AG04449 (cell line): Measurements from ENCODE around the gene DHX9.

Source experiments
- CTCF ChIA-PET: fragments of 350-600 bp; formaldehyde crosslinking; extraction: SDS; loops from one replicate; lab custom pipeline; 2021; ENCODE audit warnings: antibody characterized with exemption; lab: Yijun Ruan, JAX
- POLR2A ChIA-PET: fragments of 400-600, 350-600 bp; formaldehyde crosslinking; extraction: SDS; loops from one replicate; lab custom pipeline; 2020; ENCODE audit warnings: antibody characterized with exemption, inconsistent platforms; lab: Yijun Ruan, JAX
- DNase-seq: peaks from one replicate; pipeline ENCODE4 v3.0.0-alpha.2; 2010; ENCODE audit warnings: low read depth, low spot score
- H3K4me3 ChIP-seq: 2 replicates; pipeline ENCODE4 v1.5.1; 2011; ENCODE audit warnings: low read depth, mild to moderate bottlenecking, control low read depth, low read length
- TF ChIP-seq, protein P1 (sequence below): IDR thresholded peaks from one replicate; pipeline ENCODE4 v1.5.1; 2011; ENCODE audit warnings: mild to moderate bottlenecking, moderate library complexity, low read length, control low read depth, inconsistent platforms; ENCODE audit not compliant: insufficient read depth; ENCODE audit errors: missing control alignments

Gene DHX9

DNA sequence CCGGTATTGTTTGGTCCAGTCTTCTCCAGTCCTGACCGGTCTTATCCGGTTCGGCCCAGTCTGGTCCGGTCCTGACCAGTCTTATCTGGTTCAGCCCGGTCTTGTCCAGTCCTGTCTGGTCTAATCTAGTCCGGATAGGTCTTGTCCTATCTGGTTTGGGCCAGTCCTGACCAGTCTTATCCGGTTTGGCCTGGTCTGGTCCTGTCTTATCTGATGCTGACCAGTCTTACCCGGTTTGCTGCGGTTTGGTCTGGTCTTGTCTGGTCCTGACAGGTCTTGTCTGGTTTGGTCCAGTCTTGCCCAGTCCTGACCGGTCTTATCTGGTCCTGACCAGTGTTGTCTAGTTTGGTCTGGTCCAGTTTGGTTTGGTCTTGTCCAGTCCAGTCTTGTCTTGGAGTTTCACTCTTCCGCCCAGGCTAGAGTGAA lies 30.1 kb downstream of the DHX9 start:
- TF ChIP-seq, protein P1, sequence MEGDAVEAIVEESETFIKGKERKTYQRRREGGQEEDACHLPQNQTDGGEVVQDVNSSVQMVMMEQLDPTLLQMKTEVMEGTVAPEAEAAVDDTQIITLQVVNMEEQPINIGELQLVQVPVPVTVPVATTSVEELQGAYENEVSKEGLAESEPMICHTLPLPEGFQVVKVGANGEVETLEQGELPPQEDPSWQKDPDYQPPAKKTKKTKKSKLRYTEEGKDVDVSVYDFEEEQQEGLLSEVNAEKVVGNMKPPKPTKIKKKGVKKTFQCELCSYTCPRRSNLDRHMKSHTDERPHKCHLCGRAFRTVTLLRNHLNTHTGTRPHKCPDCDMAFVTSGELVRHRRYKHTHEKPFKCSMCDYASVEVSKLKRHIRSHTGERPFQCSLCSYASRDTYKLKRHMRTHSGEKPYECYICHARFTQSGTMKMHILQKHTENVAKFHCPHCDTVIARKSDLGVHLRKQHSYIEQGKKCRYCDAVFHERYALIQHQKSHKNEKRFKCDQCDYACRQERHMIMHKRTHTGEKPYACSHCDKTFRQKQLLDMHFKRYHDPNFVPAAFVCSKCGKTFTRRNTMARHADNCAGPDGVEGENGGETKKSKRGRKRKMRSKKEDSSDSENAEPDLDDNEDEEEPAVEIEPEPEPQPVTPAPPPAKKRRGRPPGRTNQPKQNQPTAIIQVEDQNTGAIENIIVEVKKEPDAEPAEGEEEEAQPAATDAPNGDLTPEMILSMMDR, result no peak
- no peak for DNase-seq
- ChIA-PET POLR2A (no interaction called here), CTCF (interaction anchor here (1.0 to 1.3 kb wide), 2 partner anchors 17 to 21 kb away, joined by 3 to 5 read pairs; no protein-coding TSS in a partner anchor)
- no peak overlapping the region for H3K4me3 ChIP-seq

- ChIA-PET POLR2A (no interaction called here), CTCF (interaction anchor here (0.8 kb wide), 1 partner anchor 9 kb away, joined by 3 read pairs; no protein-coding TSS in a partner anchor)
Observed at GRCh38 chr1:182872881-182873280, 33.7 kb downstream of the DHX9 start.

GRCh38 chr1:182875889-182876288 lies 36.7 kb downstream of the DHX9 start:
- no peak for DNase-seq
- POLR2A ChIA-PET, result no interaction called here
- TF ChIP-seq, protein P1, result no peak
- H3K4me3 ChIP-seq, result no peak overlapping the region
- CTCF ChIA-PET, result interaction anchor here (0.8 kb wide), 1 partner anchor 10 kb away, joined by 3 read pairs; no protein-coding TSS in a partner anchor

More at GRCh38 chr1:182872881-182873280, 33.7 kb downstream of the DHX9 start:
- no peak for DNase-seq
- TF ChIP-seq, protein P1, result no peak
- H3K4me3 ChIP-seq, result no peak overlapping the region

- ChIA-PET CTCF (no interaction called here), POLR2A (no interaction called here)
- H3K4me3 ChIP-seq, result no peak overlapping the region
- TF ChIP-seq, protein P1, result no peak
- DNase-seq, result no peak
Observed at GRCh38 chr1:182877331-182877730, 38.2 kb downstream of the DHX9 start.

DNA sequence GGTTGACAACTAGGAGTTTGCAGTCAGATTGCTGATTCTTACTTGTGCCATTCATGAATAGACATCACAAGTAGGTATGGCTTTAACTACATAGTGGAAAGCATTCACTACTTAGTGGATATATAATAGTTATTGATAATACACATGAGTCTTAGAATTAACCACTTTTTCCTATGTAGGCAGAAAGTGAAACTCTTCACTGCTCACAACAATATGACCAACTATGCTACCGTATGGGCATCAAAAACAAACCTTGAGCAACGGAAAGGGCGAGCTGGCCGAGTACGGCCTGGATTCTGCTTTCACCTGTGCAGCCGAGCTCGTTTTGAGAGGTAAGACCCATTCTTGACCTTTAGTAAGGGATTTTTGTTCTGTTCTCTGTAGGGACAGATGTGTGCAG lies 38.7 kb downstream of the DHX9 start:
- no peak overlapping the region for H3K4me3 ChIP-seq
- TF ChIP-seq, protein P1, result no peak
- CTCF ChIA-PET, result no interaction called here
- POLR2A ChIA-PET, result no interaction called here
- no peak for DNase-seq

- DNase-seq, result no peak
- TF ChIP-seq, protein P1, result no peak
- ChIA-PET CTCF (no interaction called here), POLR2A (no interaction called here)
- no peak overlapping the region for H3K4me3 ChIP-seq
Observed at GRCh38 chr1:182884872-182885271, 45.7 kb downstream of the DHX9 start.
